Tibial artery (tissue), 4 donors: ENCODE measurements around the gene L2HGDH.

ENCODE experiments used
- DNase-seq, 2 donors: peaks; one replicate each; pipeline ENCODE4 v3.0.0-alpha.2; 2019
- H3K27ac ChIP-seq, 2 donors: fragments of 200-600 bp; sonication (generic) in 1 of 2; 1 replicate in 1 of 2; 2 replicates in 1 of 2; pipeline ENCODE4 v1.5.1; 2018 to 2019; ENCODE audit warnings: mild to moderate bottlenecking in 1 of 2
- H3K27me3 ChIP-seq, 2 donors: fragments of 200-600 bp; sonication (generic) in 1 of 2; one replicate each; pipeline versions ENCODE4 v1.5.1 to v1.6.0; 2016 to 2019
- H3K36me3 ChIP-seq, 3 donors: fragments of 200-600 bp; sonication (generic) in 2 of 3; one replicate each; pipeline ENCODE4 v1.5.1; 2016 to 2019; ENCODE audit warnings: mild to moderate bottlenecking in 2 of 3
- H3K4me1 ChIP-seq, 4 donors: fragments of 200-600 bp; sonication (generic) in 2 of 4; 1 replicate in 3 of 4; 2 replicates in 1 of 4; pipeline ENCODE4 v1.5.1; 2016 to 2019
- H3K4me3 ChIP-seq, 2 donors: fragments of 200-600 bp; sonication (generic) in 1 of 2; 1 replicate in 1 of 2; 2 replicates in 1 of 2; pipeline ENCODE4 v1.5.1; 2018 to 2019; ENCODE audit warnings: mild to moderate bottlenecking in 2 of 2
- H3K9me3 ChIP-seq, 3 donors: fragments of 200-600 bp; sonication (generic) in 1 of 3; one replicate each; pipeline ENCODE4 v1.5.1; 2016 to 2019
- intact Hi-C: fragments of 100-400 bp; cut with DNase I; formaldehyde crosslinking; loops from one replicate; pipeline ENCODE4 v1.15.0; 2023; ENCODE audit warnings: low total_unique reads
- TF ChIP-seq, protein P1 (sequence below), 2 experiments: fragments of 200-600 bp in 1 of 2; fragments of 450-650 bp in 1 of 2; IDR thresholded peaks; one replicate each; pipeline ENCODE4 v1.5.1; 2017 to 2019; ENCODE audit warnings: antibody characterized with exemption in 2 of 2, mild to moderate bottlenecking in 1 of 2, moderate library complexity in 1 of 2

The L2HGDH gene

DNA sequence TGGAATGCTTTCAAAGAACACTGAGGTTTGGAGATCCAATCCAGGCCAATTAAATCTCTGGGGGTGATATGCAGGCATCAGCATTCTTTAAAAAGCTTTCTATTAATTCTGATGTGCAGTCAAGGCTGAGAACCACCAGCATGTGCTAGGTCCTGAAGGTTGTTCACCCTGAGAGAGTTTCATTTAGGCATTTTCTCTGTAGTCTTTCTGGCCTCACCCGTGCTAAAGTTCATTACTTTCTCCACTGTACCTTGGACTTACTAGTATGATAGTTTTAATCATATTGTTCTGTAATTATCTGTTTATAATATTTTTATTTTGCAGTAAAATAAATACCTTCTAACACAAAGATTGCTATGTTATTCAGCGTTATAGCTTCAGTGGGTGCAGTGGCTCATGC is 113.5 kb downstream of the L2HGDH start:
- Histone ChIP-seq H3K4me3 (no peak overlapping the region), H3K9me3 (no peaks in the 10 kb centered on the region), H3K27me3 (no peaks in the 10 kb centered on the region), H3K36me3 (peaks cover 37 to 76% (median 60%) of the 10 kb centered on the region in 3 donors), H3K4me1 (no peaks in the 10 kb centered on the region), H3K27ac (no peak overlapping the region)
- TF ChIP-seq, protein P1, sequence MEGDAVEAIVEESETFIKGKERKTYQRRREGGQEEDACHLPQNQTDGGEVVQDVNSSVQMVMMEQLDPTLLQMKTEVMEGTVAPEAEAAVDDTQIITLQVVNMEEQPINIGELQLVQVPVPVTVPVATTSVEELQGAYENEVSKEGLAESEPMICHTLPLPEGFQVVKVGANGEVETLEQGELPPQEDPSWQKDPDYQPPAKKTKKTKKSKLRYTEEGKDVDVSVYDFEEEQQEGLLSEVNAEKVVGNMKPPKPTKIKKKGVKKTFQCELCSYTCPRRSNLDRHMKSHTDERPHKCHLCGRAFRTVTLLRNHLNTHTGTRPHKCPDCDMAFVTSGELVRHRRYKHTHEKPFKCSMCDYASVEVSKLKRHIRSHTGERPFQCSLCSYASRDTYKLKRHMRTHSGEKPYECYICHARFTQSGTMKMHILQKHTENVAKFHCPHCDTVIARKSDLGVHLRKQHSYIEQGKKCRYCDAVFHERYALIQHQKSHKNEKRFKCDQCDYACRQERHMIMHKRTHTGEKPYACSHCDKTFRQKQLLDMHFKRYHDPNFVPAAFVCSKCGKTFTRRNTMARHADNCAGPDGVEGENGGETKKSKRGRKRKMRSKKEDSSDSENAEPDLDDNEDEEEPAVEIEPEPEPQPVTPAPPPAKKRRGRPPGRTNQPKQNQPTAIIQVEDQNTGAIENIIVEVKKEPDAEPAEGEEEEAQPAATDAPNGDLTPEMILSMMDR (IDR thresholded peaks at IDR 0.05) = no peak
- intact Hi-C loops = no loop called here
- DNase-seq = no peak

DNA sequence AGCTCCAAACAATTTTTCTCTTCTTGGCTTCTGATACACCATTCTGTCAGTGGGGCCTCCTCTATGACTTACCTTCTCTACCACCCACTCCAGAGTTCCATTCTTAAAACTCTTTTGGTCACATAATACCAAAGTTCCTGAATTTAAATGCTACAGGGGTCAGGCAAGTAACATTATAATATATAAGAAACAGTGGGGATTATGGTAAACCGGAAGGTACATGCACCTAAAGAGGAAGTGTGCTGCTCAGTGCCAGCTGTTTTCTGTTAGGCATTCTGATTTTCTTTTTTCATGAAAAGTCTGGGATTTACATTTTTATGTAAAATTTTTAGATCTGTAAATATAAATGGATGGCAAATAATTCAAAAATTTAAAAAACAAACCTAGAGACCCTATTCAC is 120.5 kb downstream of the L2HGDH start:
- H3K27ac ChIP-seq = no peak overlapping the region
- no peak for DNase-seq
- peaks cover 24 to 54% (median 34%) of the 10 kb centered on the region in 3 donors for H3K36me3 ChIP-seq
- H3K4me1 ChIP-seq = no peaks in the 10 kb centered on the region
- no peaks in the 10 kb centered on the region for H3K27me3 ChIP-seq
- H3K9me3 ChIP-seq = no peaks in the 10 kb centered on the region
- TF ChIP-seq, protein P1 (IDR thresholded peaks at IDR 0.05) = no peak
- intact Hi-C loops = no loop called here
- no peak overlapping the region for H3K4me3 ChIP-seq
